Natural killer cell (primary cell): ENCODE data around the gene ST8SIA1. TPM values are rescaled to one million over a fixed set of nuclear protein-coding genes. Genes with fewer than 3 reads are reported as not detected.

Source experiments
- ATAC-seq, 3 donors: fragments of 150-1000 bp in 2 of 3; fragments of 200-7000 bp in 1 of 3; cut with Tn5 transposase; 1 replicate in 1 of 3; 2 replicates in 2 of 3; pipeline ENCODE4 v1.10.0; 2021; ENCODE audit warnings: mild to moderate bottlenecking in 2 of 3, moderate library complexity in 2 of 3
- DNase-seq, 2 donors: peaks; one replicate each; pipeline versions ENCODE4 v3.0.0 to v3.0.0-alpha.2; 2013 to 2021; ENCODE audit warnings: mixed read lengths in 1 of 2
- H3K27ac ChIP-seq: one replicate; pipeline ENCODE4 v1.5.1; 2013; ENCODE audit warnings: mild to moderate bottlenecking, low read length
- H3K27me3 ChIP-seq: one replicate; pipeline ENCODE4 v1.6.1; 2013; ENCODE audit warnings: low read length; ENCODE audit not compliant: control insufficient read depth, insufficient read depth
- H3K36me3 ChIP-seq: one replicate; pipeline ENCODE4 v1.6.1; 2013; ENCODE audit warnings: low read length; ENCODE audit not compliant: control insufficient read depth, insufficient read depth
- H3K4me1 ChIP-seq: one replicate; pipeline ENCODE4 v1.6.1; 2013; ENCODE audit warnings: low read length; ENCODE audit not compliant: control insufficient read depth, insufficient read depth
- H3K4me3 ChIP-seq: one replicate; pipeline ENCODE4 v1.5.1; 2013; ENCODE audit warnings: low read length
- H3K9me3 ChIP-seq: one replicate; pipeline ENCODE4 v1.6.1; 2013; ENCODE audit warnings: low read length; ENCODE audit not compliant: control insufficient read depth, insufficient read depth
- H3K27ac Mint-ChIP-seq, 2 donors: one replicate each; pipeline ENCODE4 v1.8.0; 2022; ENCODE audit warnings: mild to moderate bottlenecking in 2 of 2, mixed read lengths in 2 of 2, moderate library complexity in 1 of 2
- H3K27me3 Mint-ChIP-seq, 2 donors: one replicate each; pipeline ENCODE4 v1.8.0; 2022; ENCODE audit warnings: low read depth in 2 of 2, mixed read lengths in 2 of 2
- H3K36me3 Mint-ChIP-seq: one replicate; pipeline ENCODE4 v1.8.0; 2022; ENCODE audit warnings: mixed read lengths
- H3K4me1 Mint-ChIP-seq, 2 donors: one replicate each; pipeline ENCODE4 v1.8.0; 2022; ENCODE audit warnings: mixed read lengths in 2 of 2
- H3K4me3 Mint-ChIP-seq: one replicate; pipeline ENCODE4 v1.8.0; 2022; ENCODE audit warnings: mild to moderate bottlenecking, moderate library complexity, mixed read lengths
- H3K9me3 Mint-ChIP-seq, 2 donors: one replicate each; pipeline ENCODE4 v1.8.0; 2022; ENCODE audit warnings: mixed read lengths in 2 of 2
- CTCF ChIP-seq: fragments of 200-600 bp; IDR thresholded peaks from one replicate; pipeline ENCODE4 v1.8.0; 2022; ENCODE audit warnings: antibody characterized with exemption
- WGBS: methylation state at CpG from one replicate; pipeline ENCODE4 v1.1.7; 2013; ENCODE audit warnings: missing lambda C conversion rate; ENCODE audit not compliant: insufficient coverage; 5-methylcytosine and 5-hydroxymethylcytosine counted together
- intact Hi-C: fragments of 100-400 bp; cut with micrococcal nuclease; formaldehyde crosslinking; loops from one replicate; pipeline ENCODE4 v1.14.2; 2022
- total RNA-seq, 4 donors: library from RNA; stranded (reverse); fragments of 120-200 nt in 1 of 4; gene quantifications; one replicate each; pipeline versions ENCODE4 v1.2.3 to v1.2.4, GENCODE V29; 2013 to 2022

ST8SIA1 gene
- total RNA-seq, 3 donors from 2014 or later (not counting 1 experiment from before 2014, with no cell fraction given) = 0.60 to 0.79 TPM; not detected in 1

- ATAC-seq (no peak), DNase-seq (no peak)
- intact Hi-C loops = no loop called here
- no peak for TF ChIP-seq CTCF
- no peaks in the 10 kb centered on the region for H3K9me3 ChIP-seq
- peaks cover 13 to 23% of the 10 kb centered on the region in 2 donors for H3K27me3 Mint-ChIP-seq
- H3K4me1 ChIP-seq = peaks cover 8% of the 10 kb centered on the region
- H3K27ac ChIP-seq = no peak overlapping the region
- H3K4me1 Mint-ChIP-seq = peaks cover 19 to 21% of the 10 kb centered on the region in 2 donors
- H3K36me3 ChIP-seq = no peaks in the 10 kb centered on the region
- no peak overlapping the region for H3K27ac Mint-ChIP-seq
- no peak overlapping the region for H3K4me3 Mint-ChIP-seq
- H3K4me3 ChIP-seq = no peak overlapping the region
- 98% methylated on average over 6 of the region's 6 CpGs for WGBS
- no peaks in the 10 kb centered on the region for H3K9me3 Mint-ChIP-seq
- H3K27me3 ChIP-seq = no peaks in the 10 kb centered on the region
- no peaks in the 10 kb centered on the region for H3K36me3 Mint-ChIP-seq
These were observed 45.3 kb downstream of the ST8SIA1 start for GRCh38 chr12:22289250-22289649.

- 15% methylated on average over 11 of the region's 11 CpGs for WGBS
- Histone ChIP-seq H3K9me3 (no peaks in the 10 kb centered on the region), H3K4me1 (peaks cover 8% of the 10 kb centered on the region), H3K27ac (no peak overlapping the region), H3K27me3 (no peaks in the 10 kb centered on the region), H3K4me3 (no peak overlapping the region), H3K36me3 (no peaks in the 10 kb centered on the region)
- peak overlapping the region in 1 of 2 donors; percentile 44 for H3K27ac Mint-ChIP-seq
- no peaks in the 10 kb centered on the region for H3K9me3 Mint-ChIP-seq
- H3K27me3 Mint-ChIP-seq = peaks cover 11 to 23% of the 10 kb centered on the region in 2 donors
- intact Hi-C loops = no loop called here
- peak in 1 of 2 donors; percentile 33 for DNase-seq
- TF ChIP-seq CTCF = no peak
- no peak overlapping the region for H3K4me3 Mint-ChIP-seq
- peak in 2 of 3 donors; percentile 59 to 66 for ATAC-seq
- peaks cover 19 to 21% of the 10 kb centered on the region in 2 donors for H3K4me1 Mint-ChIP-seq
- H3K36me3 Mint-ChIP-seq = no peaks in the 10 kb centered on the region
These were observed 46.5 kb downstream of the ST8SIA1 start for GRCh38 chr12:22287776-22288621.

GRCh38 chr12:22287101-22287500 lies 47.4 kb downstream of the ST8SIA1 start:
- H3K27ac ChIP-seq = no peak overlapping the region
- Mint-ChIP-seq H3K36me3 (no peaks in the 10 kb centered on the region), H3K27me3 (peaks cover 8 to 32% of the 10 kb centered on the region in 2 donors), H3K27ac (no peak overlapping the region), H3K9me3 (no peaks in the 10 kb centered on the region), H3K4me1 (peaks cover 19 to 21% of the 10 kb centered on the region in 2 donors), H3K4me3 (no peak overlapping the region)
- DNase-seq (no peak), ATAC-seq (no peak)
- H3K4me3 ChIP-seq = no peak overlapping the region
- no peaks in the 10 kb centered on the region for H3K9me3 ChIP-seq
- H3K27me3 ChIP-seq = no peaks in the 10 kb centered on the region
- TF ChIP-seq CTCF = no peak
- no peaks in the 10 kb centered on the region for H3K36me3 ChIP-seq
- WGBS = 71% methylated on average over 1 of the region's 3 CpGs
- H3K4me1 ChIP-seq = peaks cover 8% of the 10 kb centered on the region
- intact Hi-C loops = no loop called here
